Subcutaneous abdominal adipose tissue (tissue), 5 donors: ENCODE data around the gene SYPL1.
A peak's percentile ranks its signal among the peaks of the same experiment; 100 is the strongest.

Experiments used
- H3K27ac ChIP-seq: one replicate; pipeline ENCODE4 v1.7.0; 2013; ENCODE audit warnings: low read depth, mild to moderate bottlenecking, inconsistent platforms, low read length, moderate library complexity
- H3K27me3 ChIP-seq, 5 donors: one replicate each; pipeline ENCODE4 v1.7.0; 2013; ENCODE audit warnings: low read length in 5 of 5, inconsistent platforms in 1 of 5; ENCODE audit not compliant: control insufficient read depth in 5 of 5, insufficient read depth in 4 of 5
- H3K36me3 ChIP-seq, 5 donors: one replicate each; pipeline ENCODE4 v1.7.0; 2013; ENCODE audit warnings: low read length in 5 of 5; ENCODE audit not compliant: control insufficient read depth in 5 of 5, insufficient read depth in 5 of 5
- H3K4me1 ChIP-seq, 5 donors: one replicate each; pipeline ENCODE4 v1.7.0; 2013; ENCODE audit warnings: low read length in 5 of 5, mild to moderate bottlenecking in 3 of 5, moderate library complexity in 1 of 5; ENCODE audit not compliant: control insufficient read depth in 5 of 5, insufficient read depth in 5 of 5
- H3K4me3 ChIP-seq, 5 donors: one replicate each; pipeline ENCODE4 v1.7.0; 2013; ENCODE audit warnings: low read length in 5 of 5, low read depth in 1 of 5
- H3K9ac ChIP-seq, 5 donors: one replicate each; pipeline ENCODE4 v1.7.0; 2013; ENCODE audit warnings: low read length in 5 of 5, mild to moderate bottlenecking in 4 of 5, moderate library complexity in 3 of 5
- H3K9me3 ChIP-seq, 5 donors: one replicate each; pipeline ENCODE4 v1.7.0; 2013; ENCODE audit warnings: low read length in 5 of 5; ENCODE audit not compliant: control insufficient read depth in 5 of 5
- donor health status: healthy.
- donor health status: healthy.
- donor health status: healthy.
- donor health status: healthy.
- donor health status: healthy.

Gene SYPL1

DNA sequence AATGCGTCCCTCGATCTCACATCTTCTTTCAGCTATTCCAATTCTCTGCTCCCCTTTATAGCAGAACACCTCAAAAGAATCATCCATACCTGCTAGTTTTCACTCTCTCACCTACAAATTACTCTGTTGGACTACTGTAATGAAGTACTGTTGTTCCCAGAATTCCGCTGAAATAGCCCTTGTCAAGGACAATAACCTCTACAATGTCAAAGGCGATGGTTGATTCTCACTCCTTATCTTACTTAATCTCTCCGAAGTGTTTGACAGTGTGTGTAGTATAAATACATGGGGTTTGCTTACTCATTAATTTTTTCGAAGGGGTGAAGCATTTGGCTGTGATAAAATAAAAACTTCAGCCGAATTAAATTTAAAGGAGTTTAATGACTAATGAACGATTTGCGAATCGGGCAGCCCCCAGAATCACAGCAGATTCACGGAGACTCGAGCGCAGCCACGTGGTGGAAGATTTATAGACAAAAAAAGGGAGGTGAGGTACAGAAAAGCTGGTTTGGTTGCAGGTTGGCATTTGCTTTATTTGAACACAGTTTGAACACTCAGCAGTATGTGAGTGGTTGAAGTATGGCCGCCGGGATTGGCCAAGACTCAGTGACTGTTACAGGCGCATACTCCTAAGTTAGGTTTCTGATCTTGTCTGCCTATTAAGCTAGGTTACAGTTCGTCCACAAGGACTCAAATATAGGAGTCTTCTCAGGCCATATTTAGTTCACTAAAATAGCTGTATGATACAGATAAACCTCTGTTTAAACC is 29.8 kb downstream of the SYPL1 start:
- H3K4me1 ChIP-seq: peaks cover 7 to 24% (median 13%) of the 10 kb centered on the region in 5 donors
- H3K4me3 ChIP-seq: no peak overlapping the region
- no peak overlapping the region for H3K9ac ChIP-seq
- no peaks in the 10 kb centered on the region for H3K36me3 ChIP-seq
- no peaks in the 10 kb centered on the region for H3K9me3 ChIP-seq
- no peaks in the 10 kb centered on the region for H3K27me3 ChIP-seq
- H3K27ac ChIP-seq: no peak overlapping the region

DNA sequence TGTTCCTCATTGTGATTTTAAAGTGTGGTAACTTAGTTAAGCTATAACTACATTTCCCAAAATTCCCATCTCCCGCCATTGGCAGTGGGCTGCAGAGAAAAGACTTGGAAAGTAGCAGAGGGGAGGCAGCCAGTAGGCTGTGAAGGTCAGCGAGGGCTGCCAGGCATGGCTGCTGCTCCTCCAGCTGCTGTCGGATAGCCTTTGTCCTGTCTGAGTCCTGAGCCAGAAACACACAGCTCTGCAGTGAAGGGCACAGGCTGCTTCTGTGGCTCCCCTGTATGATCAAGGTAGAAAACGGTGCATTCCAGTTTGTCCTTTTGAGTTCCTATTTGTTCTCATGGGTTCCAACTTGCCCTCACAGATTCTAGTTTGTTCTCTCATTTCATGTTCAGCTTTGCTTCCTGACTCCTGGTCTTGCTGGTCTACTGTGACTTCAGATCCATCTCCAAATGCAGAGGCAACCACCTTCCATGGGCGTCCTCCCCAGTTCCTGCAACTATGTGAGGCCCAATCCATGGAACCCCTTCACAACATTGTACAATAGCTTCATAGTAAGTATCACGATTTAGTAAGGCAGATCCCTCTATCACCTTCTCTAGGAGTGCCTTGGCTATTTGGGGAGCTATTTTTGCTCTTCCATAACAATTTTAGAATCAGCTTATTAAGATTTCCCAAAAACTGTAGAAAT is 31.7 kb downstream of the SYPL1 start:
- H3K27me3 ChIP-seq: no peaks in the 10 kb centered on the region
- H3K9me3 ChIP-seq: no peaks in the 10 kb centered on the region
- H3K4me3 ChIP-seq: no peak overlapping the region
- no peak overlapping the region for H3K27ac ChIP-seq
- H3K4me1 ChIP-seq: peaks cover 10 to 26% (median 24%) of the 10 kb centered on the region in 5 donors
- no peak overlapping the region for H3K9ac ChIP-seq
- H3K36me3 ChIP-seq: no peaks in the 10 kb centered on the region

DNA sequence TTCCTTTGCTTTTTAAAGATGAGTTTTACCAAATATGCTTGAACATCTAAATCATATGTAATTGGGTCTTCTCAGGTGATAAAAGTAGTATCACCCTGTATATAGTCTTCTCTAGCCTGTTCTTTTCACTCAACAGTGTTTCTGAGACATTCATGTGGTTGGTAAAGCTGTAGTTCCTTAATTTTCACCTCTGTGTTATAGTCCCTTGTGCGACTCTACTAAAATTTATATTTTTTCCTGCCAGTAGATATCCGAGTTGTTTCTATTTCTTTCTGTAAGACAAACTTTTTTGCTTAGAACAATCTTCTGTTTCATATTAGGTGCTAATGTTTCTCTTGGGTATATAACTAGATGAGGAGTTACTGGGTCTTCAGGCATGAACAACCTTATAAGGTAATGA is 35.6 kb downstream of the SYPL1 start:
- Histone ChIP-seq H3K9me3 (no peaks in the 10 kb centered on the region), H3K4me3 (no peak overlapping the region), H3K4me1 (peaks cover 14 to 53% (median 45%) of the 10 kb centered on the region in 5 donors), H3K27ac (no peak overlapping the region), H3K27me3 (no peaks in the 10 kb centered on the region), H3K36me3 (no peaks in the 10 kb centered on the region), H3K9ac (no peak overlapping the region)

DNA sequence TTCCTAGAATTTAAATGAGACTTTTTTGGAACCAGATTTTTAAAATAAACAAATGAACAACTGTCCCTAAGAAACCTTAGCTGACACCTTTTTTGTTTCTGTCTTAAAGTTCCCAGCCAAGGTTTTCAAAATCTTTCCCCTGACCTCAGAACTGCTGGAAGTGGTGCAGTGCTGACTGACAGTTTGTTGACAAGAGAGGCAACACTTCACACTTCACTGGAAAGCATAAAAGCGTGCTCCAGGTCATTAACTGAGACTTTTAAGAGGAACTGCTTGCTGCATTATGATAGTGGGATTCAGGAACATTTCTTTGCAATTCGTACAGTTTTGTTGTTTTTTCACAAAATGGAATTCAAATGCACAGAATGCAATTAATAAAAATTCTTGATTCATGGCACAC is 36.2 kb downstream of the SYPL1 start:
- no peak overlapping the region for H3K4me3 ChIP-seq
- no peaks in the 10 kb centered on the region for H3K27me3 ChIP-seq
- H3K27ac ChIP-seq: no peak overlapping the region
- H3K9me3 ChIP-seq: no peaks in the 10 kb centered on the region
- no peaks in the 10 kb centered on the region for H3K36me3 ChIP-seq
- no peak overlapping the region for H3K9ac ChIP-seq
- peaks cover 14 to 59% (median 49%) of the 10 kb centered on the region in 5 donors for H3K4me1 ChIP-seq

DNA sequence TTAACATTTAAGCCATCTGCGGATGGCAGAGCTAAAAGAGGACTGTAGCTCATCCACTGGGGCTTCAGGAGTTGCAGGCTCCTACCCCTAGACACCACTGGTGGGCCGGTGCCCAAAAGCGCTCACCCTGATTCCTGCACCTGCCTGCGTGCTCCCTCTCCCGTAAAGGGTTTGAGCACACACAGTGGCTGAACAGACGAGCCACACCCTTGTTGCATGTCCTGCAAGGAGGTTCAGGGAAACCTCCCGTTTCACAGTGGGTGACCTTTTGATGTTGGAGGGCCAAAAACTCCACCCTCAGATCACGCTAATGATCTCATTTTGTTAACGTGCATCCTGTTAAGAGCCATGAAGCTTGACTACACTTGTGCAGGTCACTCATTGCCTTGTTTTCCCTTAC is 37.9 kb downstream of the SYPL1 start:
- Histone ChIP-seq H3K4me1 (peaks cover 8 to 59% (median 41%) of the 10 kb centered on the region in 5 donors), H3K9ac (no peak overlapping the region), H3K4me3 (no peak overlapping the region)

DNA sequence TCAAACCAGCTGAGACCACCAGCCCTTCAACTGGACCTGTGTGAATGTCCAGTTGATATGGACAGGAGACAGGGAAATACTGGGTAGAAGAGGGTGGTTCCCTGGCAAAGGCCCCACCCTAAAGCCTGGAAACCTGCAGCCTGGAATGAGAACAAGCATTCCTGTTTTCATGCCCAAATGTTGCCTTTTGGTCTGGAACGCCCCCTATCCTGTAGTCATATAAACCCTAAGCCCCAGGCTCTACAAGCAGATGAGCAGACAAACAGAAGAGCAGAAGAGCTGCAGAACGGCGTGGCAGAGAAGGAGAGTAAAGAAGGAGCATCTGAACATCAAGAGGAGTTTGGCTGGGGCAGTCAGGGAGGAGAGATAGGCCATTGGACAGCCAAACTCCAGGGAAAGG is 38.4 kb downstream of the SYPL1 start:
- no peaks in the 10 kb centered on the region for H3K27me3 ChIP-seq
- no peaks in the 10 kb centered on the region for H3K36me3 ChIP-seq
- no peak overlapping the region for H3K9ac ChIP-seq
- peaks cover 8 to 59% (median 47%) of the 10 kb centered on the region in 5 donors for H3K4me1 ChIP-seq
- H3K9me3 ChIP-seq: no peaks in the 10 kb centered on the region
- no peak overlapping the region for H3K27ac ChIP-seq
- no peak overlapping the region for H3K4me3 ChIP-seq

More for the DNA sequence above, 37.9 kb downstream of the SYPL1 start:
- Histone ChIP-seq H3K27ac (no peak overlapping the region), H3K27me3 (no peaks in the 10 kb centered on the region), H3K9me3 (no peaks in the 10 kb centered on the region), H3K36me3 (no peaks in the 10 kb centered on the region)

DNA sequence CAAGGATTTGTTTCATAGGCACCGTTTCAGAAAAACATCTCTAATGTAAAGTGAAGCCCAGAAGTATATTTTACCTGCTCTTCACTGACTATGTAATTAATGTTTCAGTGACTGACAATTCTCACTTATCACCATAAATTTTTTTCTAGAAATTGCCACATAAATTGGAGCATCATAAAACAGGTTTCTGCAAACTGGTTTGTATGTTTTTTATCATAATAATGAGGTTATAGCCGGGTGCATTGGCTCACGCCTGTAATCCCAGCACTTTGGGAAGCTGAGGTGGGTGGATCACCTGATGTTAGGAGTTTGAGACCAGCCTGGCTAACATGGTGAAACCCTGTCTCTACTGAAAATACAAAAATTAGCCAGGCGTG is 39.4 kb downstream of the SYPL1 start:
- Histone ChIP-seq H3K9me3 (no peaks in the 10 kb centered on the region), H3K27me3 (no peaks in the 10 kb centered on the region), H3K9ac (peak overlapping the region in 2 of 5 donors; percentile 48 to 56), H3K4me1 (peaks cover 8 to 60% (median 54%) of the 10 kb centered on the region in 5 donors), H3K27ac (peak overlapping the region; percentile 75), H3K4me3 (no peak overlapping the region), H3K36me3 (no peaks in the 10 kb centered on the region)

DNA sequence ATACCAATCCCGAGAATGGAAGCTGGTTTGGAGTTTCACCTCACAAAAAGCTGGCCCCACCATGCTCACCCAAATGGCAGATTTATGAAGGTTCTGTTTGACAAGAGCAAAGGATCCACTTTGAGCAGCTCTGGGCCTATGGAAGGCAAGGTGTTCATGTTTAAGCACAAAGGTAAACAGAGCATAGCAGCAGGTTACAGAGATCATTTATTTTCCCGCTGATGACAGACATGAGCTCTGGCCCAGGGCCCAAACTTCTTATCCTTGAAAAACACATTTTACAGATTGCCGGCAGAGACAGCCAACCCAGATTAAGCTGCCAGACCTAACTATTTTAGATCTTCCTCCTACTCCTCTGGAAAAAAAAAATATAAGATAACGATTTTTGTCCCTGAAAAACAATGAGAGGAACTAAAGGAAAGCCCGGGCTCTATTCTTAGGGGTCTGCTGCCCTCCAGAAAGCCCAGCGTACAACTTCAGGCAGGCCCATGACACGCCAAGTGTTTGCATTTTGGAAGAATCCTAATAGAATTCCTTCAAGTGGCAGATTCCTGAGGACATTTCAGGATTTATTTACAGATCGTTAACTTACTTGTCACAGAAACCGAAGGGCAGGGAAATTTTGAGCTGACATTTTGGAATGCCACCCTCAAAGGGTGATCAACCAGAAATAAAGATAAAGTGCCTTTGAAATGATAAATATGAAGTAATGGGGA is 40.0 kb downstream of the SYPL1 start:
- Histone ChIP-seq H3K36me3 (no peaks in the 10 kb centered on the region), H3K9me3 (no peaks in the 10 kb centered on the region), H3K4me1 (peaks cover 8 to 60% (median 54%) of the 10 kb centered on the region in 5 donors), H3K27ac (peak overlapping the region; percentile 75), H3K9ac (peak overlapping the region in 3 of 5 donors; percentile 39 to 56 (median 48)), H3K4me3 (peak overlapping the region in 1 of 5 donors; percentile 17), H3K27me3 (no peaks in the 10 kb centered on the region)

DNA sequence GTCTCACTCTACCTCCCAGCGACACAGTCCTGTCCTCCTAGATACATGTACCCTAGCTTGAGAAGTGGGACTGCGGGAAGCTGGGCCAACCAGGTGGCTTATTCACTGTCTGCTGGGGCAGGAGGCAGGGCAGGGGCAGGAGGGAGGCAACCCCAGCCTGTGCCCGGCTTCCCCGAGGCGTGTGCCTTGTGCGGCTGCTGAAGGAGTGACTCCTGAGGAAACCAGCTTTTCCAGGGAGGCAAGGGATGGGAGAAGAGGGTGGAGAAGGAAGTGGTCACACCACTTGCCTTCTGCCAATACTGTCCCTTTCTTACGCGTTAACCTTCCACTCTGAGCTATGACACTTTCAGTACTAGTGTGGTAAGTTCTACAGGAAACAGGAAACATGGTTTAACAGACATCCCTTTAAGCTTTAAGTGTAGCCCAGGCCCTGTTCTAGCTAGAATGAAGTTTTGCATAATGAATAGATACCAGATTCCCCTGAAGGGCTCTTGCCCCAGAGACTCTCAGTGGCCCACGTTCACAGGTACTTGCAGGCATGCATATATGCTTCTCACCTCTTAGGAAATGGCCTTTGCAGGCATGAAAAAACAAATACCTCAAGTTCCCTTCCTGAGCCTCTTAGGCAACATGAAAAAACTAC is 40.6 kb downstream of the SYPL1 start:
- H3K4me3 ChIP-seq: peak overlapping the region in 2 of 5 donors; percentile 17 to 27
- peak overlapping the region; percentile 75 for H3K27ac ChIP-seq
- peak overlapping the region in 2 of 5 donors; percentile 39 to 48 for H3K9ac ChIP-seq
- H3K27me3 ChIP-seq: no peaks in the 10 kb centered on the region
- no peaks in the 10 kb centered on the region for H3K9me3 ChIP-seq
- no peaks in the 10 kb centered on the region for H3K36me3 ChIP-seq
- peaks cover 8 to 58% (median 49%) of the 10 kb centered on the region in 5 donors for H3K4me1 ChIP-seq
